NCI-H524 treated with DMSO at 0.1 percent for 48 hours (cell line): ENCODE data around the gene PRTG.
"Not testable (repeated sequence)": the region's sequence is repeated elsewhere in the genome, so short reads cannot be mapped to it uniquely, and the experiment has no call there.

Experiments used
- DNase-seq: peaks from one replicate; lab custom pipeline; 2025; lab: John Stamatoyannopoulos, UW

PRTG gene

GRCh38 chr15:55696221-55696620 lies 46.7 kb downstream of the PRTG start:
- DNase-seq = no peak

- DNase-seq = peak; percentile 27
Measured at GRCh38 chr15:55695432-55695831, 47.5 kb downstream of the PRTG start.

- DNase-seq = peak; percentile 76
Measured at GRCh38 chr15:55694652-55695150, 48.3 kb downstream of the PRTG start.

- DNase-seq = not testable (repeated sequence)
Measured at GRCh38 chr15:55693116-55693515, 49.8 kb downstream of the PRTG start.

- DNase-seq = no peak
Measured at GRCh38 chr15:55687792-55688191, 55.2 kb downstream of the PRTG start.

DNA sequence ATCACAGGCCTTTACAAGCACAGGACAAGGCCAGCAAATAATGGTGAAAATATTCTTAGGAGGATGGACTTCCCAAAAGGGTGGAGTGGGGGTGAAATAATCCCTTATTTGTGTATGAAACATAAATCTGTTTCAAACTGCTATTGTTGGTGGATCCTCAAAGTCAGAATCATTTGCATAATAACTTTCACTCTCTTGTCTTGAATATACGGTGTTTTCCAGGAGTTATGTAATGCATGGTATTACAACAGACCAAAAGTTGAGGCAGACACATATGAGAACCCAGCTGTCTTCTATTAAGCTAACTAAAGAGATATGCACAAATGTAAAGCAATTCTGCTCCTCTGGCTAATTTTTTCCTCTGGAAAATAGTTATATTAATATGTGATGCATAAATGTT lies 57.7 kb downstream of the PRTG start:
- DNase-seq = no peak

- peak; percentile 53 for DNase-seq
Measured at GRCh38 chr15:55683376-55683775, 59.6 kb downstream of the PRTG start.

- DNase-seq = no peak
Measured at GRCh38 chr15:55681631-55682030, 61.3 kb downstream of the PRTG start.

DNA sequence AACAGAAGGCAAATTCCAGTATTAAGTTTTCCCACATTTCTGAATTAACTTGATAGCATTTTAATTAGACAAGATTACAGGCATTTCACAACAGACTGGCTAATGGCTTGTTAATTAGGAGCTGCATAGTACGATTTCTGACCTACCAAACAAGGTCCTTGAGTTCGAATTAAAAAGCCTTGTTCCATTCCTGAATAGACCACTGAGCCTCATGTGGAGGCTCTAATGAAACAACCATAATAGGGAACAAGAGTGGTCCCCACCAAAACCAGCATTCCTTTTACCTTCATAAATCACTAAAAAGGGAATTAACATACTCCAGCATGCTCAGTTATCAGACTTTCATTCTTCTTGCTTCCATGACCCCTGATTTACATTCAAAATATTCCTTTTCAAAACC lies 66.4 kb downstream of the PRTG start:
- no peak for DNase-seq

- DNase-seq = no peak
Measured at GRCh38 chr15:55673287-55673686, 69.7 kb downstream of the PRTG start.

DNA sequence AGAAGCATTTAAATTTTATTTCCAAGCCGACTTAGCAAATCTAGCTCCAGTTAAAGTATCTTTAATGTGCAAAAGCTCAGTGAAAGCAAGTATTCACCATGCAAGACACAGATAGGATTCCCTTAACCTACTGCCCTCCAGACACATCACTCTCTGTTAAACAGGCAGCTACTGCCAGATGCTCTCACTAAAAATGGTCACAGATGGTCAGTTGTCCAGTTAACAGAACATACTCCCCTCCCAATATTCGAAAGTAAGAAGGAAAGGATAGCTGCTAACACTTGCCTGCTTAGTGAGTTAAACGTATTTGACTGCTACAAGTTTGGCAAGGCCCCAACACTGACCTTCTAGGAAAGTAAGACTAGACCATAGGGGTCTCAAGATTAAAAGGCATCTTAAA lies 73.7 kb downstream of the PRTG start:
- DNase-seq = no peak

DNA sequence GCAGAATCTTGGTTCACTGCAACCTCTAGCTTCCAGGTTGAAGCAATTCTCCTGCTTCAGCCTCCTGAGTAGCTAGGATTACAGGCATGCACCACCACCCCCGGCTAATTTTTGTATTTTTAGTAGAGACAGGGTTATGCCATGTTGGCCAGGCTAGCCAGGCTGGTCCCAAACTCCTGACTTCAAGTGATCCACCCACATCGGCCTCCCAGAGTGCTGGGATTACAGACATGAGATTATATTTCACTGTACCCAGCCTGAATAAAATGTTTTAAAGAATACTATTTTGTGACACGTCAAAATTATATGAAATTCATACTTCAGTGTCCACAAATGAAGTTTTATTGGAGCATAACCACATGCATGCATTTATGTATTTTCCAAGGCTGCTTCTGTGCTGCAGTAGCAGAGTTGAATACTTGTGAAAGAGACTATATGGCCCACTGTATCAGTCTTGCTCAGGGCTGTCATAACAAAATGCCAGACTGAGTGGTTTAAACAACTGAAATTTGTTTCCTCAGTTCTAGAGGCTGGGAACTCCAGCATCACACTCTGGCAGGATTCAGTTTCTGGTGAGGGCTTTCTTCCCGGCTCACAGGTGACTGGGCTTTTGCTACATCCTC lies 77.2 kb downstream of the PRTG start:
- no peak for DNase-seq

DNA sequence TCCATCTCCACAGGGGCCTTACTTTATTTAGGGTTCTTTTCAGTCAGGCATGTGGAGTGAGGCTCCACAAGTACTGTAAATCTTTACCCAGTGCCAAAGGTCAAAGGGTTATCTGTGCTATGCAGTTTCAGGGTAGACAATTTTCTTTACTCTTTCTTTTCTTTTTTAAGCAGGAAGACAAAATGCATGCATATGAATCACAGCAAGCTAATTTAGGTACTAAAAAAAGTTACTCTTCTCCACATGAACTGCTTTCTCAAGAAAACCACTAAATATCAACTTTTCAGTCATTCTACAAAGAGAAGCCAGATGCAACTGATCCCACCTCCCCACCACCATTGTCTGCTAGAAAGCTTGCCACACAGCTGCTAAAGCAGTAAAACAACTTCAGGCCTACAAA lies 81.5 kb downstream of the PRTG start:
- no peak for DNase-seq

- DNase-seq = no peak
Measured at GRCh38 chr15:55660153-55660552, 82.8 kb downstream of the PRTG start.

DNA sequence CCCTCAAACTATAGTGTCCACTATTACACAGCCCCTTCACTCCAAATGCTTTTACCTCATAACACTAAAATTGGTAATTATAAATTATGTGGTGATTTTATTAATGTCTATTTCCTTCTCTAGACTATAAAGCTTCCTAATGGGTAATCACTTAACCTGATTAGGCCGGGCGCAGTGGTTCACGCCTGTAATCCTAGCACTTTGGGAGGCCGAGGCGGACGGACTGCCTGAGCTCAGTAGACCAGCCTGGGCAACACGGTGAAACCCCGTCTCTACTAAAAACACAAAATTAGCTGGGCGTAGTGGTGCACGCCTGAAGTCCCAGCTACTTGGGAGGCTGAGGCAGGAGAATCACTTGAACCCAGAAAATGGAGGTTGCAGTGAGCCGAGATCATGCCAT lies 83.5 kb downstream of the PRTG start:
- DNase-seq = no peak

DNA sequence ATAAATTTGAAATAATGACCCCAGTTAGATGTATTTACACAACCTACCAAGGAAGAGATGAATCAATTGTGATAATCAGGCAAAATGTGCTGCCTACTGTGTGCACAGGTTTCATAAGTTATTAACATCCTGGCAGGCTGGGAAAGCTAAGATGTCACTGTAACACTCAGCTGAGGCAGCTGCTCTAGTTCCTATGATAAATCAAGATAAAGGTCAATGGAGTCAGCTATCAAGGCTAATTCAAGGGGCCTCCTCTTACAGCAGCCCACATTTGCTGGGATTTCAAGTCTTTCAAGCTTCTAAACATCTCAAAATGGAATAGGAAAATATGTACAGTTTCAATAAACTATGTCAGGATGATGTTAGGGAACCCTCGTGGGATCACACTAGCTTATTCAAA lies 84.1 kb downstream of the PRTG start:
- no peak for DNase-seq

DNA sequence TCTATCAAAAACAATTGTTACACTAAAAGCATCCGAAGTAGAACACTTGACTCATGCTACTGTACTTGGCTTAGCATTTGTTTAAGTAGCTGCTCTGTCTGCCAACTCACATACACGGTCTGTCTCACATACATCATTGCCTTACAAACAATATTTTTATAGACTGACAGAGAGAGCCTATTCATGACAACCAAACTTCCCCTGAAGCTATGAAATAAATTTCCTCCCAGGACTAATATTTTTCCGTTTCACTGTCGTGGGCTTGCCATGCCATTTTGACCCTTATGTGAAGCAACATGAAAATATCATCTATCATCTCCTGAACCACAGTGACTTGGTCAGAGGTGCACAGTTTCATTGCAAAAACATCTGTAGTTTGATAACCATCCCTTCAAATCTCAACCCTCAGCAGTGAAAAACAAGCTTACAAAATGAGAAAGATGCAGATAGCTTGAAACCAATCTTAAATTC lies 88.4 kb downstream of the PRTG start:
- DNase-seq = no peak

GRCh38 chr15:55652909-55653495 lies 90.0 kb downstream of the PRTG start:
- no peak for DNase-seq

DNA sequence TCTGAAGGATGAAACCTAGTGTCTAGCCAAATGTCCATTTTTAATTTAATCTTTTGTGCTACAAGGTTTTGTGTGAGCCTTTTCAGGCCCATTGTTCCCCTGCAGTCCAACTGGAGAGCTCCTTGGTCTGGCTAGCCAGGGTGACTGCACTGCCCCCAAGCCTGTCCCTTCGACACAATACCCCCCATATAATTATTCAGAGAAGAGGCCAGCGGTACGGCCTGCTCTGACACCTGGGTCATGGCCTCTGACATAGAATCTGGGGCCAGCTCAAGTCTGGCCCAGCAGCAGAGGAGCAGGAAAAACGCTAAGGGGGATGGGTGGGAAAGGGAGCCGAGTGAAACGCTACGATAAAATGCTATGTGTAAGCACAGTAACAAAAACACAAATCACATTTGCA lies 90.6 kb downstream of the PRTG start:
- DNase-seq = no peak

GRCh38 chr15:55649058-55649423 lies 93.9 kb downstream of the PRTG start:
- no peak for DNase-seq

GRCh38 chr15:55638764-55639163 lies 104.2 kb downstream of the PRTG start:
- DNase-seq = no peak

- no peak for DNase-seq
Measured at GRCh38 chr15:55637086-55637485, 105.9 kb downstream of the PRTG start.

DNA sequence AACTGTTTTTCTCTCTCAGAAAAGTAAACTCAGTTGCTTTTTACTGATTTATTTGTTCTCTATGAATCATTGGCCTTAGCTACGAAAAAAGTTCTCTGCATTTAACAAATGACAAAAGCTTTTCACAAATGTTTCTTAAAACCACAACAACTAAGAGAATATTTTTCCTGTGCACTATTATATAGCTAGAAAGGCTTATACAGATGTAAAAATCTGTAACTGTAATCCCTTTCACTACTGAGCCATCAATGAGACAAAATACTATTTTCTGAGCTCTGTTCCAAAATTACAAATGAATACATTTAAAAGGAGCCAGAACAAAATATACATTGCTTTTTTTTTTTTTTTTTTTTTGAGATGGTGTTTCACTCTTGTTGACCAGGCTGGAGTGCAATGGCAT lies 109.2 kb downstream of the PRTG start:
- DNase-seq = no peak

DNA sequence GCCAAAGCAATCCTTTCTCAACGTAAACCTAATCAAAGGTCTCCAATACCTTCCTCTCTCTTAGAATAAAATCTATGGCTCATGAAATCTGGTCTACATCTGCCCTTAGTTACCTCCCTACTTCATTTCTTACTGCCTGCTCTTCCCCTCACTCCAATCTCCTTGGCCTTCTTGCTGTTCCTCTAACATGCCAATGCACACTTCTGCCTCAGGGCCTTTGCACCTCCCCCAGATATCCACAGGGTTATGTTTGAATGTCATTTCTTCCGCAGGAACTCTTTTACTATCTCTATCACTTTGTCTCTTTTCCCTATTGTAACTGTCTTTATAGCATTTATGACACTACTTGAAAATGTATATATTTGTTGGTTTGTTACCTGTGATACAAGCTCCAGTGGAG lies 110.5 kb downstream of the PRTG start:
- DNase-seq = no peak
